KOPT-K1 (cell line): Measurements from ENCODE around the gene ERI2.
"Not testable (repeated sequence)": the region's sequence is repeated elsewhere in the genome, so short reads cannot be mapped to it uniquely, and the experiment has no call there.

Experiments used
- H3K27ac ChIP-seq: fragments of 200-600 bp; sonication (generic); 2 replicates; pipeline ENCODE4 v1.5.1; 2016; ENCODE audit warnings: antibody characterized with exemption, mild to moderate bottlenecking, low read depth, low read length; ENCODE audit not compliant: poor library complexity, severe bottlenecking
- H3K36me3 ChIP-seq: fragments of 200-600 bp; sonication (generic); 2 replicates; pipeline ENCODE4 v1.5.1; 2017; ENCODE audit warnings: antibody characterized with exemption, mild to moderate bottlenecking, low read length, moderate library complexity; ENCODE audit not compliant: insufficient read depth
- H3K9me3 ChIP-seq: fragments of 200-600 bp; sonication (generic); 2 replicates; pipeline ENCODE4 v1.5.1; 2017; ENCODE audit warnings: antibody characterized with exemption, low read length, mild to moderate bottlenecking; ENCODE audit not compliant: insufficient read depth, poor library complexity, severe bottlenecking

ERI2 gene

GRCh38 chr16:20798364-20798763 lies 7.9 kb downstream of the ERI2 start:
- Histone ChIP-seq H3K36me3 (peaks cover 73% of the 10 kb centered on the region), H3K27ac (no peak overlapping the region), H3K9me3 (no peaks in the 10 kb centered on the region)

- peaks cover 24% of the 10 kb centered on the region for H3K36me3 ChIP-seq
- H3K9me3 ChIP-seq = no peaks in the 10 kb centered on the region
- no peak overlapping the region for H3K27ac ChIP-seq
Measured at GRCh38 chr16:20791923-20792612, 14.2 kb downstream of the ERI2 start.

GRCh38 chr16:20789130-20789529 lies 17.1 kb downstream of the ERI2 start:
- no peaks in the 10 kb centered on the region for H3K9me3 ChIP-seq
- no peak overlapping the region for H3K27ac ChIP-seq
- H3K36me3 ChIP-seq = no peaks in the 10 kb centered on the region

GRCh38 chr16:20784204-20784603 lies 22.1 kb downstream of the ERI2 start:
- no peaks in the 10 kb centered on the region for H3K36me3 ChIP-seq
- no peak overlapping the region for H3K27ac ChIP-seq
- no peaks in the 10 kb centered on the region for H3K9me3 ChIP-seq

GRCh38 chr16:20782470-20782869 lies 23.8 kb downstream of the ERI2 start:
- Histone ChIP-seq H3K9me3 (no peaks in the 10 kb centered on the region), H3K36me3 (no peaks in the 10 kb centered on the region), H3K27ac (no peak overlapping the region)

GRCh38 chr16:20781697-20782096 lies 24.6 kb downstream of the ERI2 start:
- H3K9me3 ChIP-seq = no peaks in the 10 kb centered on the region
- H3K27ac ChIP-seq = no peak overlapping the region

GRCh38 chr16:20774703-20775362 lies 31.4 kb downstream of the ERI2 start:
- no peaks in the 10 kb centered on the region for H3K36me3 ChIP-seq
- no peaks in the 10 kb centered on the region for H3K9me3 ChIP-seq
- no peak overlapping the region for H3K27ac ChIP-seq

More at GRCh38 chr16:20781697-20782096, 24.6 kb downstream of the ERI2 start:
- no peaks in the 10 kb centered on the region for H3K36me3 ChIP-seq

- no peaks in the 10 kb centered on the region for H3K36me3 ChIP-seq
- no peaks in the 10 kb centered on the region for H3K9me3 ChIP-seq
- H3K27ac ChIP-seq = no peak overlapping the region
Measured at GRCh38 chr16:20773679-20774078, 32.6 kb downstream of the ERI2 start.

GRCh38 chr16:20768818-20769217 lies 37.5 kb downstream of the ERI2 start:
- H3K36me3 ChIP-seq = no peaks in the 10 kb centered on the region
- no peak overlapping the region for H3K27ac ChIP-seq
- H3K9me3 ChIP-seq = no peaks in the 10 kb centered on the region

- Histone ChIP-seq H3K9me3 (peaks cover 4% of the 10 kb centered on the region), H3K27ac (no peak overlapping the region), H3K36me3 (no peaks in the 10 kb centered on the region)
Measured at GRCh38 chr16:20768121-20768520, 38.2 kb downstream of the ERI2 start.

GRCh38 chr16:20767577-20767976 lies 38.7 kb downstream of the ERI2 start:
- Histone ChIP-seq H3K9me3 (peaks cover 9% of the 10 kb centered on the region), H3K36me3 (no peaks in the 10 kb centered on the region), H3K27ac (no peak overlapping the region)

GRCh38 chr16:20766294-20766693 lies 40.0 kb downstream of the ERI2 start:
- Histone ChIP-seq H3K36me3 (no peaks in the 10 kb centered on the region), H3K9me3 (peaks cover 19% of the 10 kb centered on the region), H3K27ac (no peak overlapping the region)

- Histone ChIP-seq H3K36me3 (no peaks in the 10 kb centered on the region), H3K9me3 (peaks cover 19% of the 10 kb centered on the region), H3K27ac (no peak overlapping the region)
Measured at GRCh38 chr16:20765732-20766131, 40.5 kb downstream of the ERI2 start.

GRCh38 chr16:20764448-20764847 lies 41.8 kb downstream of the ERI2 start:
- not testable (repeated sequence) for H3K36me3 ChIP-seq, H3K27ac ChIP-seq
- H3K9me3 ChIP-seq = peaks cover 19% of the 10 kb centered on the region

- Histone ChIP-seq H3K36me3 (no peaks in the 10 kb centered on the region), H3K27ac (no peak within 1 kb of the TSS), H3K9me3 (peaks cover 19% of the 10 kb centered on the region)
Measured at GRCh38 chr16:20763461-20764232, 42.6 kb downstream of the ERI2 start, which contains the start of gene ACSM3. Gene ACSM3 (plus strand): TSS chr16:20764014. CDS start chr16:20770035, 6,021 bp downstream.
